GM12874 (cell line): ENCODE measurements around the gene JAKMIP2.

ENCODE experiments used
- TF ChIP-seq, protein P1 (sequence below): IDR thresholded peaks from 2 replicates; pipeline ENCODE4 v1.5.1; 2011; ENCODE audit warnings: low read depth, mild to moderate bottlenecking, control low read depth, low read length, moderate library complexity; ENCODE audit not compliant: insufficient read depth

The JAKMIP2 gene

DNA sequence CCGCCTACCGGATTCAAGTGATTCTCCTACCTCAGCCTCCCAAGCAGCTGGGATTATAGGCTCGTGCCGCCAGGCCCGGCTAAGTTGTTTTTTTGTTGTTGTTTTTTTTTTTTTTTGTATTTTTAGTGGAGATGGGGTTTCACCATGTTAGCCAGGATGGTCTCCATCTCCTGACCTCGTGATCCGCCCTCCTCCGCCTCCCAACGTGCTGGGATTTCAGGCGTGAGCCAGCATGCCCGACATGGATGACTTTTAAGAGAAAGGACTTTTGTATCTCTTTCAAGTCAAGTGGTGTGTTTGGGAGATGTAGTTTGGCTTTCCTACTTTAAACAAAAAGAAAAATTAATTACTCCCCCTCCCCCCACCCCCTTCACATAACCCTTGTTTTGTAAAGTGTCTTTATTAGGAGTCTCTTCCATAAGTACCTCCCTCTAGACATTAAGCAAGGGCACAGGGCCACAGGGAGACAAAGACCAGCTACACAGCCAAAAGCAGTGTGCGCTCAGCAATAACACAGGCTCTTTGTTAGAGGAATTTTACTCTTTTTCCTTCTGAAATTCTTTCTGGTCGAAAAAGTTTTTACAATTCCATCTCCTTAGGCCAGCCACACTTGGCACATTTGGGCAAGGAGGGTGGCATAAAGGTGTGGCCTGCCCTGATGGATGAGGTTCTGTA, 31.2 kb downstream of the JAKMIP2 start:
- TF ChIP-seq, protein P1, sequence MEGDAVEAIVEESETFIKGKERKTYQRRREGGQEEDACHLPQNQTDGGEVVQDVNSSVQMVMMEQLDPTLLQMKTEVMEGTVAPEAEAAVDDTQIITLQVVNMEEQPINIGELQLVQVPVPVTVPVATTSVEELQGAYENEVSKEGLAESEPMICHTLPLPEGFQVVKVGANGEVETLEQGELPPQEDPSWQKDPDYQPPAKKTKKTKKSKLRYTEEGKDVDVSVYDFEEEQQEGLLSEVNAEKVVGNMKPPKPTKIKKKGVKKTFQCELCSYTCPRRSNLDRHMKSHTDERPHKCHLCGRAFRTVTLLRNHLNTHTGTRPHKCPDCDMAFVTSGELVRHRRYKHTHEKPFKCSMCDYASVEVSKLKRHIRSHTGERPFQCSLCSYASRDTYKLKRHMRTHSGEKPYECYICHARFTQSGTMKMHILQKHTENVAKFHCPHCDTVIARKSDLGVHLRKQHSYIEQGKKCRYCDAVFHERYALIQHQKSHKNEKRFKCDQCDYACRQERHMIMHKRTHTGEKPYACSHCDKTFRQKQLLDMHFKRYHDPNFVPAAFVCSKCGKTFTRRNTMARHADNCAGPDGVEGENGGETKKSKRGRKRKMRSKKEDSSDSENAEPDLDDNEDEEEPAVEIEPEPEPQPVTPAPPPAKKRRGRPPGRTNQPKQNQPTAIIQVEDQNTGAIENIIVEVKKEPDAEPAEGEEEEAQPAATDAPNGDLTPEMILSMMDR, result no peak

DNA sequence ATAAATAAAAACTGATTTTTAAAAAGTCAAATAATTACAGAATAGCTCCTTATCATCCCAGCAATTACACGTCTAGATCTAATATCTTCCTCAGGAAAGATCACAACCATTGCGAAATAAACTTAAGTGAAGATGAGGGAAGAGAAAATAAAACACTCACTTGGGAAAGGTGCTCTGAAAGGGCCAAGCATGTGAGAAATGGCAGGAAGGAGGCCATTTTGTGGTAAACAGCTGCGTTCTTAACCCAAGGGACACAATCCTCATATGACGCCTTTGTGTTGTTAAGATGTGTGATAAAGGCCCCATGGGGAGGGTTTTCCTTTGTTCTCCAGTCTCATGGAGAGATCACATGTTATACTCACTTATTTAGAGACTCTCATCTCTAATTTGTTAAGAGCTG, 32.5 kb downstream of the JAKMIP2 start:
- TF ChIP-seq, protein P1, result no peak

DNA sequence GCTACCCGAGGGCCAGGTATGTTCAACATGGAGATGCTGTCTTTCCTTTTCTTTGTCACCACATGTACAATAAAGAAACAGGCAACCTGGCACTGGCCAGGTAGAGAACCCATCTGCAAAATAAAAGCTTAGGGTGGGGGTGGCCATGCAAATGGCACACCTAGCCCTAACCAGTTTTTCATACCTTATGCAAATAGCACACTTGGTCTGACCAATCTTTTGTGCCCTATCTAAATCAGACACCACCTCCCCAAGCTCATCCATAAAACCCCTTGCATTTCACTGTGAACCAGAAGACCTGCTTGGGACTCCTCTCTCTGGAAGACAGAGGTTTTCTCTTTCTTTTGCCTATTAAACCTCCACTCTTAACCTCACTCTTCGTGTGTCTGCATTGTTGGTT, 33.9 kb downstream of the JAKMIP2 start:
- TF ChIP-seq, protein P1, result no peak

DNA sequence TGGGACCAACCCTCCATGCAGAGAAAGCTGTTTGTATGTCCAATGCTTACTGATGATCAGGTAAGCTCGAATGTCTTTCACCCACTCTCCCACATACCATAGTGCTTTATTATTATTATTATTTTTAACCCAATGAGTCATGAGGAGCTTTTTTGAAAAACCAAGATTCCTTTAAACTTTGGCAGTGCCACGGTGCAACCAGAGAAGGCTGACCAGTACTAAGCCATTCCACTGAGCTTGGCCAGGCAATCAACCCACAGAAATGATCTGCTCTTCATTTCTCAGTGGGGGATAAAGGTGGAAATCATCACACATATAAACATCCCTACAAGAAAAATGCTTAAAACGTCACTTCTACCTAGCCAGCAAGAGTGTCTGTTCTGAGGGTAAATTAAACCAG, 35.5 kb downstream of the JAKMIP2 start:
- TF ChIP-seq, protein P1, result no peak

DNA sequence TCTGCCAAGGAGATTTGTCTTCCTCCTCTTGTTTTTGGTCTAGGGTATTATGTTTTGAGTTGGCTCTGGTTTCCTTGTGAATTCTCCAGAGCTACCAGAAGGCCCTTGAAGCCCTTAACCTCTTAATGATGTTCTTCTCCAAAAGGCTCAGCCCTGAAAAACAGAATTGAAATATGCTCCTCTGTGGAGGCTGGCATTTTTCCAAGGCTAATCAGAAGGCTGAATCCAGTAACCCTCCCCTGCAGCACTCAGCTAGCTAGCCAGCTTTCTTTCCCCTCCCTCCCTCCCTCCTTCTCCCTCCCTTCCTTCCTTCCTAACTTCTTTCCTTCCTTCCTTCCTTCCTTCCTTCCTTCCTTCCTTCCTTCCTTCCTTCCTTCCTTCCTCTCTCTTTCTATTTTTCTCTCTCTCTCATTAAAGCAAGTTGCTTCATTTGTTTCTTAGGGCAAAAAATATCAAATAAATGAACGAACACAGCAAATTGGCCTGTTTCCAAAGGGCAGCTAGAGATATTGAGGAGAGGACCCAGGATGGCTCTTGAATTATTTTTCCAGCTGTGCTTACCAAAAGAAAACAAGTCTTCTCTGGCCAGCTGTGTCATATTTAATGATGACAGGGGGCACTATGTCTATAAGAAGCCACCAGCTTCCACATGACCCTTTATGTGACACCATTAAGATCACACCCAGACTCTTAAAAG, 38.7 kb downstream of the JAKMIP2 start:
- TF ChIP-seq, protein P1, result no peak

DNA sequence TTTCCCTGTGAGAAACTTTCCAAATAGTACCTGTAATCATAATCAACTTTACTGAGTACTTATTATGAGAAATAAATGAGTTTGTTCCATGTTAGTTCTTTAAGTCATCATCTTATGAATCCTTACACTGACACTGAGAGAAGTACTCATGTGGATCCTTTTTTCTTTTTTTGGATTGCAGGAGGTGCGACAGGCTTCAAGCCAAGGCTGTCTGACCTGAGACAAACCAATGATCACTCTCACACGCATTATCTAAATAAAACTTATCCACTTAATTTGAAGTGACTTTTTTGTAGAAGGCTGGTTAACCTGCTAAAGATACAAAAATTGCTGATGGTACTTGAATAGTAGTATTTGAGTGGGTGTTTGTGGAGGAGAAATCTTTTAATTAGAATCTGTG, 39.5 kb downstream of the JAKMIP2 start:
- TF ChIP-seq, protein P1, result no peak

DNA sequence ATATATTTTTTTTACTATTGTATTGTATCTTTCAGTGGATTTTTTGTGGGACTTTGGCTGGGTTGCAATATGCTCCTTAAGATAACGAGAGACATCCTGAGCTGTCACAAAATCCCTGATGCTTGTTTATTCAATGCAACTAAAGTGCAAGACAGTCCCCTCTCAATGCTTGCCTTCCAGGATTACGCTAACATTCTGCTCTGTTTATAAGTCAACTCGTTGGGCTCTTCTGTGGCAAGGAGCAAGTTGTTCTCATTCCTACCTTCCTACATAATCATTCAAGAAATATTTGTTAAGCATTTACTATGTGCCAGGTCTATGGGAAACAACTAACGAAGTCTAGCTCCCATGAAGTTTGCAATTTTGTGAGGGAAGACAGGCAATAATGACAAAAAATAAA, 40.4 kb downstream of the JAKMIP2 start:
- TF ChIP-seq, protein P1, result no peak
